ENCODE measurements around the gene CCDC137. TPM values are rescaled to one million over a fixed set of nuclear protein-coding genes. Genes with fewer than 3 reads are reported as not detected.

CCDC137 gene
- total and polyA plus RNA-seq, 2 of the 13 experiments (the other 11 are each of a cell fraction or from before 2014, with no cell fraction given), result 14.6 to 39.1 TPM

GRCh38 chr17:81702934-81703746 is 36.6 kb downstream of the CCDC137 start, which contains the start of gene MRPL12 (continued):
- TF ChIP-seq ZNF687 (CRISPR knock-in tag; IDR thresholded peaks at IDR 0.05) (peak; percentile 89), ZXDC (CRISPR knock-in tag; IDR thresholded peaks at IDR 0.05) (0 out of 2 replicates have a peak, but pooled peaks have one; percentile 52), ZNF446 (CRISPR knock-in tag; IDR thresholded peaks at IDR 0.05) (no peak; the same call in 1 of the 2 replicates), TIGD3 (CRISPR knock-in tag; IDR thresholded peaks at IDR 0.05; ENCODE audit: borderline replicate concordance) (peak; percentile 80; the same call in 1 of the 2 replicates), SRF (IDR thresholded peaks at IDR 0.05; ENCODE audit: low read depth, low read length) (no peak), BCL6 (CRISPR knock-in tag; IDR thresholded peaks at IDR 0.05) (peak; percentile 71; the same call in 1 of the 2 replicates), TRAFD1 (CRISPR knock-in tag; IDR thresholded peaks at IDR 0.05; ENCODE audit: borderline replicate concordance) (no peak), ZC3H4 (CRISPR knock-in tag; IDR thresholded peaks at IDR 0.05; ENCODE audit: borderline replicate concordance) (no peak; the same call in 1 of the 2 replicates), DNMT3B (CRISPR knock-in tag; conservative IDR thresholded peaks at IDR 0.05) (peak; percentile 29; the same call in 1 of the 2 replicates), ARNT2 (CRISPR knock-in tag; IDR thresholded peaks at IDR 0.05; ENCODE audit: low read depth) (peak; percentile 99), MED1 (CRISPR knock-in tag; IDR thresholded peaks at IDR 0.05) (peak; percentile 89), ZNF740 (CRISPR knock-in tag; IDR thresholded peaks at IDR 0.05) (peak; percentile 68), MIXL1 (CRISPR knock-in tag; IDR thresholded peaks at IDR 0.05) (peak; percentile 46; the same call in 1 of the 2 replicates), ZNF20 (CRISPR knock-in tag; IDR thresholded peaks at IDR 0.05) (peak; percentile 67; the same call in 1 of the 2 replicates), ZNF501 (CRISPR knock-in tag; IDR thresholded peaks at IDR 0.05) (peak; percentile 70), CENPBD1 (CRISPR knock-in tag; IDR thresholded peaks at IDR 0.05; ENCODE audit: borderline replicate concordance, low read depth) (no peak; the same call in 1 of the 2 replicates), NFRKB (IDR thresholded peaks at IDR 0.05) (no peak)
